KMS-11 (cell line): ENCODE results near the gene ZNG1A.
"Not testable (repeated sequence)": the region's sequence is repeated elsewhere in the genome, so short reads cannot be mapped to it uniquely, and the experiment has no call there.

Source experiments
- H2AFZ ChIP-seq: fragments of 200-600 bp; sonication (generic); 2 replicates; pipeline ENCODE4 v1.6.1; 2016; ENCODE audit warnings: antibody characterized with exemption, mixed run types, low read depth
- H3K27ac ChIP-seq: fragments of 200-600 bp; sonication (generic); 2 replicates; pipeline ENCODE4 v1.6.1; 2016; ENCODE audit warnings: mild to moderate bottlenecking, mixed run types
- H3K27me3 ChIP-seq: fragments of 200-600 bp; sonication (generic); 2 replicates; pipeline ENCODE4 v1.6.1; 2017; ENCODE audit warnings: mild to moderate bottlenecking, low read depth, mixed run types, moderate library complexity; ENCODE audit not compliant: insufficient read depth
- H3K36me3 ChIP-seq: fragments of 200-600 bp; sonication (generic); 2 replicates; pipeline ENCODE4 v1.6.1; 2017; ENCODE audit warnings: mild to moderate bottlenecking, mixed run types; ENCODE audit not compliant: insufficient read depth
- H3K4me1 ChIP-seq: fragments of 200-600 bp; sonication (generic); 2 replicates; pipeline ENCODE4 v1.6.1; 2016; ENCODE audit warnings: mild to moderate bottlenecking, low read depth, mixed run types; ENCODE audit not compliant: poor library complexity, severe bottlenecking
- H3K4me2 ChIP-seq: fragments of 200-600 bp; sonication (generic); 2 replicates; pipeline ENCODE4 v1.7.0; 2016; ENCODE audit warnings: mild to moderate bottlenecking, mixed run types
- H3K4me3 ChIP-seq: fragments of 200-600 bp; sonication (generic); IDR thresholded peaks from 2 replicates; pipeline ENCODE4 v1.6.1; 2017; ENCODE audit warnings: low read depth, low read length, mixed read lengths; ENCODE audit not compliant: insufficient read depth
- H3K79me2 ChIP-seq: fragments of 200-600 bp; sonication (generic); 2 replicates; pipeline ENCODE4 v1.6.1; 2016; ENCODE audit warnings: low read depth, mixed run types; ENCODE audit not compliant: insufficient read depth
- H3K9ac ChIP-seq: fragments of 200-600 bp; sonication (generic); 2 replicates; pipeline ENCODE4 v1.6.1; 2016; ENCODE audit warnings: mild to moderate bottlenecking, mixed run types
- H4K20me1 ChIP-seq: fragments of 200-600 bp; sonication (generic); 2 replicates; pipeline ENCODE4 v1.6.1; 2016; ENCODE audit warnings: mild to moderate bottlenecking, mixed run types; ENCODE audit not compliant: insufficient read depth
- TF ChIP-seq, protein P1 (sequence below): fragments of 200-600 bp; sonication (generic); conservative IDR thresholded peaks from 2 replicates; pipeline ENCODE4 v1.6.1; 2017; ENCODE audit warnings: low read depth, mild to moderate bottlenecking, antibody characterized with exemption, low read length, moderate library complexity, mixed read lengths

ZNG1A gene

DNA sequence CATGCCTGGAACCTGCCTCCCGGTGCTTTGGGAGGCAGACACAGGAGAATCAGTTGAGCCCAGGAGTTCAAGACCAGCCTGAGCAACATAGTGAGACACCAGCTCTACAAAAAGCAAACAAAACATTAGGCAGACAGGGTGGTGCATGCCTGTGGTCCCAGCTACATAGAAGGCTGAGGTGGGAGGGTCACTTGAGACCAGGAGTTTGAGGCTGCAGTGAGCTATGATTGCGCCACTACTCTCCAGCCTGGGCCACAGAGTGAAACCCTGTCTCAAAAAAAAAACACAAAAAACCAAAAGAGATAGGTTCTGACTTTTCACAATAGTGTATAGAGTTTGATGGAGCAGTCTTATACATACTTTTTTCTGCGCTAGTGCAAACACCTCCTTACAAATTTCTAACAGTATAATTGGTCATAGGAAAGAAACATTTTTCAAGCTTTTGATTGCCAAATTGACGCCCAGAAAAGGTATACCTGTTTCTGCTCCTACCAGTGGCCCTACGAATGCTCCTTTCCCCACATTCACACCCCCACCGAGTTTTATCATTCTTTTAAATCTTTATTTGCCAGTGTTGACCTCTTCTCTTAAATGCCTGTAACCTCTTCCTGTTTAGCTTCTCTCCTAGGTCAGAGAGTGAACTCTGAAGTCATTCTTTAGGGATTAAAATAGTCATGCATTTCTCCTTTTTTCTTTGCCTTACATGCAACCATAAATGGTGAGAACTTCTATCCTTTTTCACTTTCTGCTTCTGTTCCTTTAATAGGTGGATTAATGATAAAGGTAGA lies 43.3 kb upstream of the ZNG1A start:
- no peaks in the 10 kb centered on the region for H4K20me1 ChIP-seq
- H3K4me1 ChIP-seq: no peaks in the 10 kb centered on the region
- no peak overlapping the region for H3K27ac ChIP-seq
- TF ChIP-seq, protein P1, sequence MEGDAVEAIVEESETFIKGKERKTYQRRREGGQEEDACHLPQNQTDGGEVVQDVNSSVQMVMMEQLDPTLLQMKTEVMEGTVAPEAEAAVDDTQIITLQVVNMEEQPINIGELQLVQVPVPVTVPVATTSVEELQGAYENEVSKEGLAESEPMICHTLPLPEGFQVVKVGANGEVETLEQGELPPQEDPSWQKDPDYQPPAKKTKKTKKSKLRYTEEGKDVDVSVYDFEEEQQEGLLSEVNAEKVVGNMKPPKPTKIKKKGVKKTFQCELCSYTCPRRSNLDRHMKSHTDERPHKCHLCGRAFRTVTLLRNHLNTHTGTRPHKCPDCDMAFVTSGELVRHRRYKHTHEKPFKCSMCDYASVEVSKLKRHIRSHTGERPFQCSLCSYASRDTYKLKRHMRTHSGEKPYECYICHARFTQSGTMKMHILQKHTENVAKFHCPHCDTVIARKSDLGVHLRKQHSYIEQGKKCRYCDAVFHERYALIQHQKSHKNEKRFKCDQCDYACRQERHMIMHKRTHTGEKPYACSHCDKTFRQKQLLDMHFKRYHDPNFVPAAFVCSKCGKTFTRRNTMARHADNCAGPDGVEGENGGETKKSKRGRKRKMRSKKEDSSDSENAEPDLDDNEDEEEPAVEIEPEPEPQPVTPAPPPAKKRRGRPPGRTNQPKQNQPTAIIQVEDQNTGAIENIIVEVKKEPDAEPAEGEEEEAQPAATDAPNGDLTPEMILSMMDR: no peak
- H2AFZ ChIP-seq: no peak overlapping the region
- no peak overlapping the region for H3K9ac ChIP-seq
- H3K4me2 ChIP-seq: no peak overlapping the region
- H3K36me3 ChIP-seq: no peaks in the 10 kb centered on the region
- H3K27me3 ChIP-seq: no peaks in the 10 kb centered on the region
- no peak overlapping the region for H3K4me3 ChIP-seq
- H3K79me2 ChIP-seq: no peaks in the 10 kb centered on the region

DNA sequence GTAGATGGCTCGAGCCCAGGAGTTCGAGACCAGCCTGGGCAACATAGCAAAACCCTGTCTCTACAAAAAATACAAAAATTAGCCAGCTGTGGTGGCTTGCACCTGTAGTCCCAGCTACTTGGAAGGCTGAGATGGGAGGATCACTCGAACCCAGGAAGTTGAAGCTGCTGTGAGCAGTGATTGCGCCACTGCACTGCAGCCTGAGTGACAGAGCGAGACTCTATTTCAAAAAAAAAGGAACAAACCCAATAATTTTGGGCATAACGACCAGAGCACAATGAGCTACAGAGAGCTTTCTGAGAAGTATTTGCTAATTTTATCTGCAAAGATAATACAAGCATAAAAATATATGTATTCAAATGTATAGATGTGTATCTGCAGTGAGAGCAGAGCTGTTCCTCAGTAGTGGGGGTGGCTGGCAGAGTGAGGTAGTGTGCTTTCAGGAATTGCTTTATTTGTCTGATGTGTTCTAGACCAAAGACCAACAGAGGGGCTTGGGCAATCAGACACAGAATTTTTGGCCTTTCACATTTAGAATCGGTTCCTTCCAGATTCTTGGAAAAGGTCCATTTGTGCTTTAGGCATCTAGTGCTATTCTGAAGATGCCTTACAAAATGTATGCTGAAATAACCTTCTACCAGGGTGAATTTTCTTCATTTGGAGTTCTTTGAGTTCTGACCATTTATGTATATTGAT lies 41.0 kb upstream of the ZNG1A start:
- Histone ChIP-seq H3K27me3 (no peaks in the 10 kb centered on the region), H3K4me2 (no peak overlapping the region), H3K79me2 (no peaks in the 10 kb centered on the region), H3K4me1 (peaks cover 6% of the 10 kb centered on the region), H3K9ac (no peak overlapping the region), H3K4me3 (no peak overlapping the region), H2AFZ (no peak overlapping the region), H3K27ac (no peak overlapping the region), H3K36me3 (no peaks in the 10 kb centered on the region), H4K20me1 (no peaks in the 10 kb centered on the region)
- TF ChIP-seq, protein P1: no peak

DNA sequence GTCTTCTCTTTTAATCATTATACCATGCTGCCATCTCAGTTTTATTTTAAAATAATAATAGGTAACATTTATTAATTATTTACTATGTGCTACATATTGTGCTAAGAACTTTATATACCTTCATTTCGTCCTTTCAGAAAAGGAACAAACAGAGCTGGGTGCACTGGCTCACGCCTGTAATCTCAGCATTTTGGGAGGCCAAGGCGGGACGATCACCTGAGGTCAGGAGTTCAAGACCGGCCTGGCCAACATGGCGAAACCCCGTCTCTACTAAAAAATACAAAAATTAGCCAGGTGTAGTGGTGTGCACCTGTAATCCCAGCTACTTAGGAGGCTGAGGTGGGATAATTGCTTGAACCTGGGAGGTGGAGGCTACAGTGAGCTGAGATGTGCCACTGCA lies 40.2 kb upstream of the ZNG1A start:
- not testable (repeated sequence) for H2AFZ ChIP-seq, H3K36me3 ChIP-seq, H3K4me2 ChIP-seq, H3K27me3 ChIP-seq, H3K79me2 ChIP-seq, H3K9ac ChIP-seq, H4K20me1 ChIP-seq, H3K27ac ChIP-seq, H3K4me1 ChIP-seq, H3K4me3 ChIP-seq

DNA sequence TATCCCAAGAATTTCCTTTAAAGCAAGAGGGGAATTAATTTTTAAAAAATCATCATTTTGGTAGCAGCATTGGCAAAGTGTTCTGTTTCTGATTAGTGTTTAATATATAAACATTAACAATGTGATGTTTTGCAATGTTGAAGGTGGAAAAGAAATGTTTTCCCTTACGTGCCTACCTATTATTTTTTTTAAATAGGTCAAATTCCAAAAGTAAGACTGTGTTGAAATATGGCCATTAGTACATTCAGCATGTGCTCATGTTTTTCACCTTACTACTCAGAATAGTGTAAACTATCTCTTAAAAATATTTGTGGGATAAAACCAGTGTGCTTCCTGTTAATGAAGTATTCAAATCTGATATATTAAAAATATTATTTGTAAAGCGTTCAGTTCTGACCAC lies 39.1 kb upstream of the ZNG1A start:
- no peak overlapping the region for H3K4me3 ChIP-seq
- H3K27me3 ChIP-seq: no peaks in the 10 kb centered on the region
- no peak overlapping the region for H2AFZ ChIP-seq
- H3K79me2 ChIP-seq: no peaks in the 10 kb centered on the region
- H4K20me1 ChIP-seq: no peaks in the 10 kb centered on the region
- H3K4me1 ChIP-seq: peaks cover 6% of the 10 kb centered on the region
- no peak overlapping the region for H3K27ac ChIP-seq
- TF ChIP-seq, protein P1: no peak
- no peaks in the 10 kb centered on the region for H3K36me3 ChIP-seq
- H3K9ac ChIP-seq: no peak overlapping the region
- H3K4me2 ChIP-seq: no peak overlapping the region

DNA sequence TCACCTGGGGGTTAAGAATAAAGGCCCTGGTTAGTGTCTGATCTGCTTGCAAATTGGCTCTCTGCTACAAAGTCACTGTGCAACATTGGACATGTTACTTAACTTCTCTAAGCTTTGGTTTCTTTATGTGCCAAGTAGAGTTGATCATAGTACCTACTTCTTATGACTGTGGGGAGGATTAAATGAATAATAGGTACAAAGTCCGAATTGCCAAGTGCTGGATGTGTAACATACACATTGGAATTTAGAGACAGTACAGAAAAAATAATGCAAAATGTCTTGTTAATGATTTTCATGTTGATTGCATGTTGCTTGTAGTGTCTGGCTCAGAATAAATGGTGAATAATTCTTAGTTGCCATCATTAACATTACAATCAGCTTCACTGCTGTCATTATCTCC lies 38.0 kb upstream of the ZNG1A start:
- H2AFZ ChIP-seq: no peak overlapping the region
- H3K9ac ChIP-seq: no peak overlapping the region
- no peaks in the 10 kb centered on the region for H3K79me2 ChIP-seq
- peaks cover 6% of the 10 kb centered on the region for H3K4me1 ChIP-seq
- H3K27ac ChIP-seq: no peak overlapping the region
- H3K36me3 ChIP-seq: no peaks in the 10 kb centered on the region
- TF ChIP-seq, protein P1: no peak
- no peak overlapping the region for H3K4me3 ChIP-seq
- H3K4me2 ChIP-seq: no peak overlapping the region
- H4K20me1 ChIP-seq: no peaks in the 10 kb centered on the region
- H3K27me3 ChIP-seq: no peaks in the 10 kb centered on the region
